Activated CD4-positive, alpha-beta memory T cell treated with anti-CD3 and anti-CD28 coated beads for 36 hours (primary cell): Measurements from ENCODE around the gene SPTBN5. TPM values are rescaled to one million over a fixed set of nuclear protein-coding genes. Genes with fewer than 3 reads are reported as not detected.
A peak's percentile ranks its signal among the peaks of the same experiment; 100 is the strongest.

Experiments used
- CTCF ChIA-PET: fragments of 350-600 bp; sonication (Branson Sonifier 250); formaldehyde crosslinking; loops from one replicate; lab custom pipeline; 2021; ENCODE audit warnings: antibody characterized with exemption, inconsistent platforms; lab: Charles Lee
- POLR2A ChIA-PET: fragments of 350-600 bp; sonication (Branson Sonifier 250); formaldehyde crosslinking; loops from one replicate; lab custom pipeline; 2021; ENCODE audit warnings: antibody characterized with exemption; lab: Charles Lee
- DNase-seq: peaks from one replicate; pipeline ENCODE4 v3.0.0-alpha.2; 2020
- H3K27ac Mint-ChIP-seq: one replicate; pipeline ENCODE4 v1.8.0; 2021; ENCODE audit warnings: mixed read lengths
- H3K27me3 Mint-ChIP-seq: one replicate; pipeline ENCODE4 v1.8.0; 2021; ENCODE audit warnings: mixed read lengths
- H3K36me3 Mint-ChIP-seq: one replicate; pipeline ENCODE4 v1.8.0; 2021; ENCODE audit warnings: mixed read lengths
- H3K4me1 Mint-ChIP-seq: one replicate; pipeline ENCODE4 v1.8.0; 2021; ENCODE audit warnings: low read depth, mixed read lengths
- H3K4me3 Mint-ChIP-seq: one replicate; pipeline ENCODE4 v1.8.0; 2021; ENCODE audit warnings: mild to moderate bottlenecking, mixed read lengths
- H3K9me3 Mint-ChIP-seq: one replicate; pipeline ENCODE4 v1.8.0; 2021; ENCODE audit warnings: mixed read lengths
- intact Hi-C: fragments of 100-400 bp; cut with micrococcal nuclease; formaldehyde crosslinking; loops from one replicate; pipeline ENCODE4 v1.15.1; 2023
- total RNA-seq, 2 experiments: library from RNA; stranded (reverse); gene quantifications; one replicate each; pipeline ENCODE4 v1.2.3, GENCODE V29; 2021

SPTBN5 gene
- total RNA-seq, 2 experiments from 2014 or later: 0.88 to 1.6 TPM

- Mint-ChIP-seq H3K4me1 (peaks cover 14% of the 10 kb centered on the region), H3K36me3 (peaks cover 41% of the 10 kb centered on the region), H3K27me3 (no peaks in the 10 kb centered on the region), H3K27ac (peak overlapping the region; percentile 20), H3K4me3 (no peak overlapping the region), H3K9me3 (peaks cover 5% of the 10 kb centered on the region)
- intact Hi-C loops: loop anchor here (10.0 kb wide), 1 partner anchor 317 kb away; no protein-coding TSS in a partner anchor
- ChIA-PET CTCF (interaction anchor here (1.1 to 4.7 kb wide), 4 partner anchors 8 to 128 kb away, joined by 3 to 58 read pairs (median 17); partner anchors contain the start of genes MAPKBP1 and SPTBN5), POLR2A (interaction anchor here (1.8 kb wide), 1 partner anchor 35 kb away, joined by 4 read pairs; no protein-coding TSS in a partner anchor)
- no peak for DNase-seq
Measured at GRCh38 chr15:41901431-41901830, 7.6 kb upstream of the SPTBN5 start.

- CTCF ChIA-PET: interaction anchor here (1.2 to 4.7 kb wide), 3 partner anchors 88 to 128 kb away, joined by 4 to 58 read pairs (median 6); partner anchors contain the start of gene MAPKBP1
- peaks cover 14% of the 10 kb centered on the region for H3K4me1 Mint-ChIP-seq
- no peak overlapping the region for H3K4me3 Mint-ChIP-seq
- intact Hi-C loops: loop anchor here (10.0 kb wide), 1 partner anchor 316 kb away; no protein-coding TSS in a partner anchor
- POLR2A ChIA-PET: interaction anchor here (1.8 kb wide), 1 partner anchor 36 kb away, joined by 4 read pairs; no protein-coding TSS in a partner anchor
- no peak for DNase-seq
- peaks cover 35% of the 10 kb centered on the region for H3K36me3 Mint-ChIP-seq
- H3K27ac Mint-ChIP-seq: no peak overlapping the region
- no peaks in the 10 kb centered on the region for H3K27me3 Mint-ChIP-seq
- H3K9me3 Mint-ChIP-seq: no peaks in the 10 kb centered on the region
Measured at GRCh38 chr15:41900526-41901380, 6.9 kb upstream of the SPTBN5 start.

- Mint-ChIP-seq H3K4me1 (peaks cover 18% of the 10 kb centered on the region), H3K36me3 (peaks cover 32% of the 10 kb centered on the region), H3K27me3 (no peaks in the 10 kb centered on the region), H3K9me3 (no peaks in the 10 kb centered on the region), H3K4me3 (no peak overlapping the region), H3K27ac (no peak overlapping the region)
- intact Hi-C loops: loop anchor here (10.0 kb wide), 1 partner anchor 315 kb away; no protein-coding TSS in a partner anchor
- ChIA-PET CTCF (interaction anchor here (1.2 kb wide), 1 partner anchor 127 kb away, joined by 4 read pairs; no protein-coding TSS in a partner anchor), POLR2A (interaction anchor here (1.8 kb wide), 1 partner anchor 37 kb away, joined by 4 read pairs; no protein-coding TSS in a partner anchor)
- DNase-seq: no peak
Measured at GRCh38 chr15:41899854-41900442, 6.1 kb upstream of the SPTBN5 start.

GRCh38 chr15:41897363-41897799, 3.5 kb upstream of the SPTBN5 start:
- no peaks in the 10 kb centered on the region for H3K9me3 Mint-ChIP-seq
- POLR2A ChIA-PET: no interaction called here
- H3K36me3 Mint-ChIP-seq: peaks cover 24% of the 10 kb centered on the region
- no peak overlapping the region for H3K4me3 Mint-ChIP-seq
- intact Hi-C loops: no loop called here
- H3K4me1 Mint-ChIP-seq: peaks cover 32% of the 10 kb centered on the region
- CTCF ChIA-PET: interaction anchor here (0.7 kb wide), 1 partner anchor 32 kb away, joined by 3 read pairs; no protein-coding TSS in a partner anchor
- H3K27ac Mint-ChIP-seq: peak overlapping the region; percentile 46
- DNase-seq: no peak
- H3K27me3 Mint-ChIP-seq: no peaks in the 10 kb centered on the region

- Mint-ChIP-seq H3K27ac (no peak overlapping the region), H3K4me1 (peaks cover 33% of the 10 kb centered on the region), H3K4me3 (no peak overlapping the region), H3K27me3 (no peaks in the 10 kb centered on the region), H3K36me3 (peaks cover 21% of the 10 kb centered on the region), H3K9me3 (no peaks in the 10 kb centered on the region)
- intact Hi-C loops: no loop called here
- POLR2A ChIA-PET: no interaction called here
- CTCF ChIA-PET: no interaction called here
- DNase-seq: no peak
Measured at GRCh38 chr15:41896566-41896965, 2.7 kb upstream of the SPTBN5 start.

- H3K9me3 Mint-ChIP-seq: no peaks in the 10 kb centered on the region
- peaks cover 16% of the 10 kb centered on the region for H3K36me3 Mint-ChIP-seq
- CTCF ChIA-PET: interaction anchor here (1.4 to 2.2 kb wide), 3 partner anchors 7 to 84 kb away, joined by 3 to 16 read pairs (median 6); no protein-coding TSS in a partner anchor
- H3K4me1 Mint-ChIP-seq: peaks cover 33% of the 10 kb centered on the region
- no peak for DNase-seq
- no peaks in the 10 kb centered on the region for H3K27me3 Mint-ChIP-seq
- intact Hi-C loops: no loop called here
- H3K27ac Mint-ChIP-seq: no peak overlapping the region
- POLR2A ChIA-PET: no interaction called here
- no peak overlapping the region for H3K4me3 Mint-ChIP-seq
Measured at GRCh38 chr15:41895957-41896356, 2.1 kb upstream of the SPTBN5 start.

GRCh38 chr15:41895491-41895890, 1.6 kb upstream of the SPTBN5 start:
- Mint-ChIP-seq H3K27ac (peak overlapping the region; percentile 84), H3K4me1 (peaks cover 33% of the 10 kb centered on the region), H3K9me3 (no peaks in the 10 kb centered on the region), H3K27me3 (no peaks in the 10 kb centered on the region), H3K36me3 (peaks cover 13% of the 10 kb centered on the region), H3K4me3 (no peak overlapping the region)
- ChIA-PET CTCF (interaction anchor here (1.4 to 2.2 kb wide), 3 partner anchors 8 to 84 kb away, joined by 3 to 16 read pairs (median 6); no protein-coding TSS in a partner anchor), POLR2A (no interaction called here)
- intact Hi-C loops: no loop called here
- no peak for DNase-seq

- H3K9me3 Mint-ChIP-seq: no peaks in the 10 kb centered on the region
- H3K27me3 Mint-ChIP-seq: no peaks in the 10 kb centered on the region
- H3K27ac Mint-ChIP-seq: peak overlapping the region; percentile 84
- peak; percentile 87 for DNase-seq
- peak overlapping the region; percentile 29 for H3K4me3 Mint-ChIP-seq
- CTCF ChIA-PET: interaction anchor here (0.7 to 2.2 kb wide), 4 partner anchors 8 to 83 kb away, joined by 3 to 16 read pairs (median 5); no protein-coding TSS in a partner anchor
- peaks cover 33% of the 10 kb centered on the region for H3K4me1 Mint-ChIP-seq
- intact Hi-C loops: no loop called here
- H3K36me3 Mint-ChIP-seq: peaks cover 13% of the 10 kb centered on the region
- POLR2A ChIA-PET: no interaction called here
Measured at GRCh38 chr15:41894791-41895463, 1.1 kb upstream of the SPTBN5 start.

- peak overlapping the region; percentile 84 for H3K27ac Mint-ChIP-seq
- intact Hi-C loops: no loop called here
- POLR2A ChIA-PET: no interaction called here
Measured at GRCh38 chr15:41894251-41894790, 468 bp upstream of the SPTBN5 start.

GRCh38 chr15:41892621-41893421, 1.0 kb downstream of the SPTBN5 start:
- CTCF ChIA-PET: interaction anchor here (1.0 to 2.4 kb wide), 4 partner anchors 9 to 285 kb away, joined by 3 to 9 read pairs (median 4); no protein-coding TSS in a partner anchor
- H3K4me3 Mint-ChIP-seq: peak overlapping the region; percentile 38
- H3K9me3 Mint-ChIP-seq: no peaks in the 10 kb centered on the region
- intact Hi-C loops: no loop called here
- peak; percentile 36 for DNase-seq
- H3K36me3 Mint-ChIP-seq: peaks cover 5% of the 10 kb centered on the region
- peaks cover 42% of the 10 kb centered on the region for H3K4me1 Mint-ChIP-seq
- POLR2A ChIA-PET: interaction anchor here (0.6 to 1.1 kb wide), 3 partner anchors 22 to 380 kb away, joined by 3 read pairs; partner anchors contain the start of gene EHD4
- no peaks in the 10 kb centered on the region for H3K27me3 Mint-ChIP-seq
- peak overlapping the region; percentile 42 for H3K27ac Mint-ChIP-seq

More at GRCh38 chr15:41894251-41894790, 468 bp upstream of the SPTBN5 start:
- Mint-ChIP-seq H3K9me3 (no peaks in the 10 kb centered on the region), H3K27me3 (no peaks in the 10 kb centered on the region), H3K36me3 (peaks cover 13% of the 10 kb centered on the region), H3K4me3 (peak overlapping the region; percentile 29), H3K4me1 (peaks cover 33% of the 10 kb centered on the region)
- no peak for DNase-seq
- CTCF ChIA-PET: interaction anchor here (0.7 to 2.2 kb wide), 3 partner anchors 11 to 83 kb away, joined by 4 to 16 read pairs (median 6); no protein-coding TSS in a partner anchor
